Daoy (cell line): Measurements from ENCODE around the gene SYPL2. TPM values are rescaled to one million over a fixed set of nuclear protein-coding genes. Genes with fewer than 3 reads are reported as not detected.

Experiments used
- DNase-seq: peaks from one replicate; pipeline ENCODE4 v3.0.0-alpha.2; 2015; ENCODE audit warnings: low read depth
- total RNA-seq: library from RNA; depleted of rRNA; stranded (reverse); fragments of >200 nt; shearing (Covaris generic); gene quantifications from 2 replicates; pipeline ENCODE4 v1.2.3, GENCODE V29; 2014; rRNA removed

Gene SYPL2
- total RNA-seq, 1 experiment from 2014 or later, result 4.3 TPM

DNA sequence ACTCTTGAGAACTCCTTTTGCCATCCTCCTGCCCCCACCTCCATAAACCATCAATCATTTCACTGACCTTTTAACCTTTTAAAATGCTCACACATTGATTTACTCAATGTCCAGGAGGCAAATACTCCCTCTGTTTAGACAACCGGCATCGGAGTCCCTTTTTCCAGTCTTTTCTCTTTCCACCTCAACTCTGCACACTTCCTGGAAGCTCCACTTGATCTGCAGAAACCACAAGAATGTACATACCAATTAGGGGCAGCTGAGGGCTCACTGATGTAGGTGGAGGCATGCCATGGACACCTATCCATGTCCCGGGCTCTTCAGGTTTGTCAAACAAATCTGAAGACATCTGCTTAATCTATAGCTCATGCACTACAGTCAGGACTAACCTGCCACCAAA is 48.5 kb downstream of the SYPL2 start:
- DNase-seq, result no peak

- DNase-seq, result peak; percentile 33
These were observed 50.5 kb downstream of the SYPL2 start for GRCh38 chr1:109516872-109517271.

GRCh38 chr1:109517337-109517736 is 51.0 kb downstream of the SYPL2 start:
- DNase-seq, result no peak

- DNase-seq, result no peak
These were observed 54.9 kb downstream of the SYPL2 start for GRCh38 chr1:109521002-109521951.

DNA sequence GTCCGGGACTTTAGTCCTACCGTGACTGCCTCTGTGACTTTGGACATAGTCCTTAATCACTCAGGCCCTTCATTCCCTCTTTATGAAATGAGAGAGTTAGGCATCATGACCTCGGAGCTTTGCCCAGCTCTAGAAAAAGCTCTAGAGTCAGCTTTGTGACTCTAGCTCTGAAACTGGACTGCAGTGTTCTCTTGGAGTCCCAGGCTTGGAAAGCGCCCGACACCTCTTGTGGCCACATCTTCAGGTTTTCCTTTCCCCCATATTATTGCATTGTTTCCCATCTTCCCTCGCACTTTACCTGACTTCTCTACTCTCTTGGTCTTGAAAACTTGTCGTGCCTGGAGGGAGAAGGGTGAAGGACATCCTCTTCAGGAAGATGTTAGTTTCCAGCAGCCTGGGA is 55.7 kb downstream of the SYPL2 start:
- no peak for DNase-seq

DNA sequence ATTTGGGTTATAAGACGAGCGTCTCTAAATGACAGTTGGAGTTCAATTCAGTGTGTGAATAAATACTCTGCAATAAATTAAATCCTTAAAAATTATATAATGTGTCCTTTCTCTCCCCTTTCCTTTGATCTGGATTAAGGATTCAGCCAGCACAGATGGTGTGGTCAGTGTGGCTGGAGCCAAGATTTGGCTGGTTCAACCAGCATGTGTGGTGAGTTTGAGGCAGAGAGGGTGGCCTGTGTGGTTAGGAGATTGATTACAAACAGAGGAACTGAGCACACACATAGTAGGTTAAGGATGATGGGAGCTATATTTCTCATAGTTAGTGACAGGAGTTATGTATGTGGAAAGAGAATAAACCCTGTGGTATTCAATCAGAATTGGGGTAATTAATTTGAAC is 57.4 kb downstream of the SYPL2 start:
- DNase-seq, result no peak

- DNase-seq, result no peak
These were observed 60.9 kb downstream of the SYPL2 start for GRCh38 chr1:109527098-109527811.

DNA sequence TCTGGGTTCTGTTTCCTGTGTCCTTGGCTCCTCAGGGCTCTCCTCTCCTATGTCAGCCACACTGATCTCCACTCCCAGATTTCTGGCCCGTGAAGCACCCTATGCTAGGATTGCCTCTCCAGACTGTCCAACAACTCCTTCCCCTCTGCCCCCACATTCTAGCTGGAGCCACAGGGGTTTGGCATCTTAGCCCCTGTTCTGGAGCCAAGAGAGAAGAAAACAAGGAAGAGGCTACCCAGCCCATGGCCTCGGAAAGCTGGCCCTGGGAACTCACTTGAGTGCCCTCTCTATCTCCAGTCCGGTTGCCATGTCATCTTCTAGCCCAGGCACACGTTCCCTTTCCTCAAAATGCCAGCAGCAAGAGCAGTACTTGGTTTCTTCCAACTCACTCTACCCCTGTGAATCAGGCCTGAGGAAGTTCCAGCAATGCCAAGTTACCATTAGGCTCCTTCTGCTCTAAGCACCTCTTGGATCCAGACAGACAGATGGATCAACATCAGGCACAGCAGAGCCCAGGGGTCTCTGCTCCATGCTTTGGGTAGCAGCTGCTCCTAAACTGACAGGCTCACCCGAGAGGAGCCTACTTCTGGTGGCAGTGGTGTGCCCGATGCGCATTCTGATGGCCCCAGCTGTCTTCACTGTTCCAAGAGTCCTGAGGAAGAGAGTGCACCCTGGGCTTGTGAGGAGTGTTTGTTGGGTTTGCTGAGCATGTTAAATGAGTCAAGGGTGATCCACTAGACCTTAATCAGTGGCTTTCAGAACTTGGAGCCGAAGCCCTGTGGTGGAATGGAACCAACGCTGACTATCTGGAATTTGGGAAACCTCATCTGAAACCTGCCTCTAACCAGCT is 61.7 kb downstream of the SYPL2 start:
- DNase-seq, result no peak

DNA sequence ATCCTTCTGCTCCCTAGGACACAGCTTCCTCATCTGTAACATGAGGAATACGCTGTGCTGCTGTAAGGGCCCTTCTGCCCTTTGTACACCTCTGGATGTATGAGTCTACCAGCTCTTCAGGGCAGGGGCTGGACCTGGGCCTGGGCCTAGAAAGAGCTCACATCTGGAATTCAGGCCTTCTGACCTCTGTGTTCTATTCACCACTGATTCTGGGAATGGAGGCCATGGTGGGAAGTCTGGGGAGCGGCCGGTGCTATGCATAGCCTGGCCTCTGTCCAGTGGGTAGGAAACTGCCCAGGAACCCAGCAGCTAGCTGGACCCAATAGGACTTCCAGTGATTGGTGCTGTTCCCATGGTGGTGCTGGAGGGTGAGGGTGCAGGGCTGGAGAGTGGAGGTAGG is 62.4 kb downstream of the SYPL2 start:
- no peak for DNase-seq

- DNase-seq, result peak; percentile 78
These were observed 63.6 kb downstream of the SYPL2 start for GRCh38 chr1:109529881-109530456.

- DNase-seq, result no peak
These were observed 64.2 kb downstream of the SYPL2 start for GRCh38 chr1:109530457-109531087.

GRCh38 chr1:109531380-109531779 is 65.0 kb downstream of the SYPL2 start:
- DNase-seq, result no peak

Other genes starting within 250 kb of the SYPL2 start
- 0.97 and 1.0 TPM in 2 replicates for gene CELSR2, start 217.0 kb upstream of the SYPL2 start, total RNA-seq
- 87.5 and 129 TPM in 2 replicates for gene PSRC1, start 183.4 kb upstream of the SYPL2 start, total RNA-seq
- not detected in 2 replicates for gene MYBPHL, start 159.5 kb upstream of the SYPL2 start, total RNA-seq
- 14.1 and 16.3 TPM in 2 replicates for gene SORT1, start 68.6 kb upstream of the SYPL2 start, total RNA-seq
- 218 and 382 TPM in 2 replicates for gene PSMA5, start 40.1 kb upstream of the SYPL2 start, total RNA-seq
- gene ATXN7L2, start 17.4 kb downstream of the SYPL2 start, total RNA-seq, result 8.6 and 14.2 TPM in 2 replicates
- 5.8 and 9.2 TPM in 2 replicates for gene CYB561D1, start 27.5 kb downstream of the SYPL2 start, total RNA-seq
- 3.2 and 3.7 TPM in 2 replicates for gene AMIGO1, start 43.2 kb downstream of the SYPL2 start, total RNA-seq
- not detected in 2 replicates for gene GPR61, start 73.3 kb downstream of the SYPL2 start, total RNA-seq
- 24.1 and 24.6 TPM in 2 replicates for gene GNAI3, start 82.1 kb downstream of the SYPL2 start, total RNA-seq
- 0.11 and 4.8 TPM in 2 replicates for gene GNAT2, start 153.1 kb downstream of the SYPL2 start, total RNA-seq
- gene AMPD2, start 153.3 kb downstream of the SYPL2 start, total RNA-seq, result 121 and 135 TPM in 2 replicates
- 34.9 and 42.0 TPM in 2 replicates for gene GSTM4, start 189.6 kb downstream of the SYPL2 start, total RNA-seq
- 0.42 and 1.0 TPM in 2 replicates for gene GSTM2, start 201.5 kb downstream of the SYPL2 start, total RNA-seq
- gene GSTM1, start 221.3 kb downstream of the SYPL2 start, total RNA-seq, result 3.2 and 5.4 TPM in 2 replicates
- gene GSTM5, start 245.7 kb downstream of the SYPL2 start, total RNA-seq, result not detected in 2 replicates